GM06990 (cell line): ENCODE measurements around the gene ZNF705A.
"Not testable (repeated sequence)": the region's sequence is repeated elsewhere in the genome, so short reads cannot be mapped to it uniquely, and the experiment has no call there.

Experiments used
- DNase-seq: peaks from one replicate; pipeline ENCODE4 v3.0.0-alpha.2; 2011; ENCODE audit not compliant: insufficient read length; ENCODE audit errors: extremely low read depth
- H3K27me3 ChIP-seq: replicated peaks from 2 replicates; pipeline ENCODE4 v1.6.0; 2011; ENCODE audit warnings: low read length; ENCODE audit not compliant: control insufficient read depth, insufficient read depth
- H3K36me3 ChIP-seq: 2 replicates; pipeline ENCODE4 v1.5.1; 2011; ENCODE audit warnings: low read length; ENCODE audit not compliant: control insufficient read depth, insufficient read depth
- H3K4me3 ChIP-seq: replicated peaks from 2 replicates; pipeline ENCODE4 v1.5.1; 2011; ENCODE audit warnings: low read depth, mild to moderate bottlenecking, control low read depth, low read length
- TF ChIP-seq, protein P1 (sequence below): IDR thresholded peaks from 2 replicates; pipeline ENCODE4 v1.5.1; 2011; ENCODE audit warnings: low read length, control low read depth, mild to moderate bottlenecking, inconsistent platforms; ENCODE audit not compliant: insufficient read depth, poor library complexity, severe bottlenecking

ZNF705A gene

DNA sequence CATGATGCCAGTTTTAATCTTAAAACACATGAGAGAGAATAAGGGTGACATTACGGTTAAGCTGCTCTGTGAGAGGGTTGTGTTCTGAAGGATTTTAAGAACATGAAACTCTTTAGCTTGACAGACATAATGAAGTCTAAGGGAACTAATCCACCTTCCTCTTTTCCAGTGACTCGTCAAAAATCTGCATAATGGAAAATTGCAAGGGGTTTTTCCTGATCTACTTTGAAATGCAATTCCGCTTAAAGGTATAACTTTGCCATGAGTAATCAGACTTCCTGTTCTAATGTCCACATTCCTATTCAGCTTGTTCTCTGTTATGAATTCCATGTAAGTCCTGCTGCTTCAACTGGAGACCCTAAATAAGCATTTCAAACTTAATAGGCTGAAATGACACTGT, at the start of gene ZNF705A:
ZNF705A (plus strand) TSS at position 171 of the 400 bp plus-strand sequence. CDS start 15,611 bp downstream, outside the sequence.
- Histone ChIP-seq H3K36me3 (no peaks in the 10 kb centered on the region), H3K27me3 (no peaks in the 10 kb centered on the region), H3K4me3 (no peak within 1 kb of the TSS)
- DNase-seq, result no peak
- TF ChIP-seq, protein P1, sequence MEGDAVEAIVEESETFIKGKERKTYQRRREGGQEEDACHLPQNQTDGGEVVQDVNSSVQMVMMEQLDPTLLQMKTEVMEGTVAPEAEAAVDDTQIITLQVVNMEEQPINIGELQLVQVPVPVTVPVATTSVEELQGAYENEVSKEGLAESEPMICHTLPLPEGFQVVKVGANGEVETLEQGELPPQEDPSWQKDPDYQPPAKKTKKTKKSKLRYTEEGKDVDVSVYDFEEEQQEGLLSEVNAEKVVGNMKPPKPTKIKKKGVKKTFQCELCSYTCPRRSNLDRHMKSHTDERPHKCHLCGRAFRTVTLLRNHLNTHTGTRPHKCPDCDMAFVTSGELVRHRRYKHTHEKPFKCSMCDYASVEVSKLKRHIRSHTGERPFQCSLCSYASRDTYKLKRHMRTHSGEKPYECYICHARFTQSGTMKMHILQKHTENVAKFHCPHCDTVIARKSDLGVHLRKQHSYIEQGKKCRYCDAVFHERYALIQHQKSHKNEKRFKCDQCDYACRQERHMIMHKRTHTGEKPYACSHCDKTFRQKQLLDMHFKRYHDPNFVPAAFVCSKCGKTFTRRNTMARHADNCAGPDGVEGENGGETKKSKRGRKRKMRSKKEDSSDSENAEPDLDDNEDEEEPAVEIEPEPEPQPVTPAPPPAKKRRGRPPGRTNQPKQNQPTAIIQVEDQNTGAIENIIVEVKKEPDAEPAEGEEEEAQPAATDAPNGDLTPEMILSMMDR, result no peak

DNA sequence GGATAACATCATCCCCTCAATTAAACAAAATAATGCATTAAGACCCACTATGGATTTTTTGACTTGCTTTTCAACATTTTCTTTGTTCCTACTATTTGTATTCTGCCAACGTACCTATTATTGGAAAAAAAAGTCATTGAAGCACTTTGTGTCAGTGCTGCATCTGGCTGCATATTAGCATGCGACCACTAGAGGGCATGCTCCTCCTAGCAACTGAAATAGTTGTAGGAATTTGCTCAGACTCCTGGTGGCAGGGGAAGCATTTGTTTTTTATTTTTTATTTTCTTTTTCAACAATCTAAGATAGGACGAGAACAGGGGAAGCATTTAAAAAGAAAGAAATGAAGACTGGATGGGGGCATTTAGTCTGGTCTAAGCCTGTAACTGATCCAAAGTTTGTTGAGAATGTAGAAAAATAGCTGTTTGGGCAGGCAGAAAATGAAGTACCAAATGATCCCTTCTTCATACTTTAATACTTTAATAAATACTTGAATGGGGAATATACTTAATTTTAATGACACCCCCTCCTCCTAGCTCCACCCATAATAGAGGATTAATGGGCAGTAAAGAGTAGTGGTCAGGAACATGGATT, 47.9 kb upstream of the ZNF705A start:
- Histone ChIP-seq H3K27me3 (no peaks in the 10 kb centered on the region), H3K4me3 (no peak overlapping the region), H3K36me3 (no peaks in the 10 kb centered on the region)
- TF ChIP-seq, protein P1, result peak; percentile 92
- peak; percentile 15 for DNase-seq

DNA sequence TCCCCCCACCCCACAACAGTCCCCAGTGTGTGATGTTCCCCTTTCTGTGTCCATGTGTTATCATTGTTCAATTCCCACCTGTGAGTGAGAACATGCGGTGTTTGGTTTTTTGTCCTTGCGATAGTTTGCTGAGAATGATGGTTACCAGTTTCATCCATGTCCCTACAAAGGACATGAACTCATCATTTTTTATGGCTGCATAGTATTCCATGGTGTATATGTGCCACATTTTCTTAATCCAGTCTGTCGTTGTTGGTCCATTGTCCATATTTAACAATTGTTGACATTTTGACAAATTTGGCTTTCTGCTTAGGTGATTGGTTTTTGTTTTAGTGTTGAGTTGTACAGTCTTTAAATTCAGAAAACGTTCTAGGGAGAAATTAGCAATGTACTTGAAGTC, 43.7 kb upstream of the ZNF705A start:
- not testable (repeated sequence) for H3K27me3 ChIP-seq, DNase-seq, H3K4me3 ChIP-seq, H3K36me3 ChIP-seq

DNA sequence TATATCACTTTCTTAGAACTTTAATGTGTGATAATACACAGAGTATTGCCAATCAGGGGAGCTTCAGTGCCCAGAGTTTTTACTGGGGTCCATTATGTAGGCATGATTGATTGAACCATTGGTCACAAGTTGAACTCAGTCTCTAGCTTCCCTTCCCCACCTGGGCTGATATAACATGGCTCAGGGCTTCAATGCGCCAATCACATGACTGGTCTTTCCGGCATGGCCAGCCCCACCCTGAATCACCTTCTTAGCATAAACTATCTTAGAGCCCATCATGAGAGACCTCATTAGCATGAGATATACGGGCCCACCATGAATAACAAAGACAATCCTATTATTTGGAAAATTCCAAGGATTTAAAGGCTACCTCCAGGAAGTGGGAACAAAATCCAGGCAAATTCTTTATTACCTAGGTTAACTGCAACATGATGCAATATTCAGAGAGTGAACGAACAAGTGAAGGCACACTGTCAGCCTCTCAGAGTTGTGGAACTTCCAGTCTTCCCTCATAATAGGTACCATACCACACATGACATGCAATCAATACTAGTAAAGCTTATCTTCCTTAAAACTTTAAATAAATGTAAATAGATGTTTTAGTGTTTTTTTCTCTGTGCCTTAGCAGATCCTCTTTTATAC, 36.6 kb upstream of the ZNF705A start:
- no peak for DNase-seq
- Histone ChIP-seq H3K36me3 (no peaks in the 10 kb centered on the region), H3K27me3 (no peaks in the 10 kb centered on the region), H3K4me3 (no peak overlapping the region)
- TF ChIP-seq, protein P1, result no peak

DNA sequence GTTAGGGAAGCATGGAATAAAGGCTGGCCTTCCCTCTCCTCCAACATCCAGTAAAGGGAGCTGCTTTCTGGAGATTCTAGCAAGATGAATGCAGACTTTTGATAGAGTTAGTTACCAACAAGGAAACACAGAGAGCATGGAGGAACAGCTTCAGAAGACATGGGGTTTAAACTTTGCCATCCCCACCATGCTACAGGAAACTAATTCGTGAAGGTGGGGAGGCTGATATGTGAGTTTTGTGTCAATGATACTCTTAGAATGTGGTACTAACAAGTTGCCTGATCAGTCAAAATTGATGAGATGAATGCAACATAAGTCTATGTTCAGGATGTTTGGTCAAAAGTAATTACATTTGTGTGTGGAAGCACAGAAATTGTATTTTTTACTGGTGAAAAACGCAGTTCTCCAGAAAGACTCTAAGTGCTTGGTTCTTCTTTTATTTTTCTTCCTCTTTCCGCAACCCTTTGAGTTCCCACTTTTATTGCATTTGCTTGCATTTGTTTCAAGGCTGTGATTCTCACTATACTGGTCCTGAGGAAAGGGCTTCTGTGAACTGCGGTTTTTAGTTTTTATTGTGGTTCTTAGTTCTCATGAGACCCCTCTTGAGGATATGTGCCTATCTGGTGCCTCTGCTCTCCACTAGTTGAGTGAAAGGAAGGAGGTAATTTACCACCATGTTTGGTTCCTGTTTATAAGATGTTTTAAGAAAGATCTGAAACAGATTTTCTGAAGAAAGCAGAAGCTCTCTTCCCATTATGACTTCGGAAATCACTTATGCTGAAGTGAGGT, 33.5 kb upstream of the ZNF705A start, which contains the start of gene CLEC4A:
CLEC4A (plus strand) TSS at position 494 of the 789 bp plus-strand sequence; CDS start at position 756, 262 bp downstream.
- H3K4me3 ChIP-seq, result no peak within 1 kb of the TSS
- no peaks in the 10 kb centered on the region for H3K36me3 ChIP-seq
- TF ChIP-seq, protein P1, result no peak
- DNase-seq, result no peak
- no peaks in the 10 kb centered on the region for H3K27me3 ChIP-seq

DNA sequence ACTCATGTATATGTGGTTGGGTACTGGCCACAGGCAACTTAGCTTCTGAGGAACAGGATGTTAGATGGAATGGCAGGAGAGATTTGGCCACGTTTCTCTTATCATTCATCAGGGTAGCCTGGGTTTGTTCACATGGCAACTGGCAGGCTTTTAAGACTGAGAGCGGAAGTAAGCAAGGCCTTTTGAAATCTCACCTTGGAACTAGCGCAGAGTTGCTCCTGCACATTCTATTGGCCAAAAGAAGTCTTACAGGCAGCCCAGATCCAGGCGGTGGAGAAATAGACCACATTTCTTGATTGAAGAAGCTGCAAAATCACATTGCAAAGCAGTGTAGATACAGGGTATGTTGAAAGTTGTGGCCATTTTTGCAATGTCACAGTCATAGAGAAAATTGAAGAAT, 29.7 kb upstream of the ZNF705A start:
- TF ChIP-seq, protein P1, result no peak

DNA sequence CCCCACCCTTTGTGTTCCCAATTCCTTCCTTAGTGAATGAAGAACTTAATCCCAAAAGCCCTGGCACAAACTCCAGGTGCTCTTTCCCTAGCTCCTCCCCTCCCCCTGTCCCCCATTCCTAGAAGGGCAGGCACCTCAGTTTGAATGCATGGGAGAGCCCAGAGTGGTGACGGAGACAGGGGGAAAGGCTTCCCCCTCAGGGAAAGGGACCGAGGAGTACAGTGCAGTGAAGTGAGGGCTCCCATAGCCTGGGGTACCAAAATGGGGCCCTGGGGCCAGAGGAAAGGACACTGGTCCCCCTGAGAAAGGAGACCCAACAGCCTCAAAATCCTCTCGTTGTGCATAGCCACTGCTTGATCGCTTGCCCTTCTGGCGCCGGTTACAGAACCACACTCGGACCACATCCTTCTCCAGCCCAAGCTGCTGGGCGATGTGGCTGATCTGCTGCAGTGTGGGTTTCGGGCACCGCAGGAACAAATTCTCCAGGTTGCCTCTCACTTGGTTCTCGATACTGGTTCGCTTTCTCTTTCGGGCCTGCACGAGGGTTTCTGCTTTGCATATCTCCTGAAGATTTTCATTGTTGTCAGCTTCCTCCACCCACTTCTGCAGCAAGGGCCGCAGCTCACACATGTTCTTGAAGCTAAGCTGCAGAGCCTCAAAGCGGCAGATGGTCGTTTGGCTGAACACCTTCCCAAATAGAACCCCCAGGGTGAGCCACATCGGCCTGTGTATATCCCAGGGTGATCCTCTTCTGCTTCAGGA, 23.0 kb upstream of the ZNF705A start:
- not testable (repeated sequence) for H3K36me3 ChIP-seq, DNase-seq, H3K4me3 ChIP-seq, H3K27me3 ChIP-seq

More for the DNA sequence above, 29.7 kb upstream of the ZNF705A start:
- H3K36me3 ChIP-seq, result no peaks in the 10 kb centered on the region; the same call in 1 of the 2 replicates
- no peak overlapping the region for H3K4me3 ChIP-seq
- no peaks in the 10 kb centered on the region for H3K27me3 ChIP-seq
- DNase-seq, result no peak

DNA sequence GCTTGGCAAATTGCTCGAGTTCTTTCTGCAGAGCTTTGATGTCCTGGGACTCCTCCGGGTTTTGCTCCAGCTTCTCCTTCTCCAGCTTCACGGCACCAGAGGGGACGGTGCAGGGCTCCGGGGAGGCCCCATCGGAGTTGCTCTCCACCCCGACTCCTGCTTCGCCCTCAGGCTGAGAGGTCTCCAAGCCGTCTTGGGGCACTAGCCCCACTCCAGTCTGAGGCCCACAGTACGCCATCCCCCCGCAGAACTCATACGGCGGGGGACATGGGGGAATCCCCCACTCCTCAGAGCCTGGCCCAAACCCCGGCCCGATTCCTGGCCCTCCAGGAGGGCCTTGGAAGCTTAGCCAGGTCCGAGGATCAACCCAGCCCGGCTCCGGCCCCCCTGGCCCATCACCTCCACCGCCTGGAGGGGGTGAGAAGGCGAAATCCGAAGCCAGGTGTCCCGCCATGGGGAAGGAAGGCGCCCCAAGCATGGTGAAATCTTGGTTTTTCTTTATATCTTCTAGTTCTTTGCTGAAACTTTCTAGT, 22.4 kb upstream of the ZNF705A start:
- not testable (repeated sequence) for DNase-seq, H3K27me3 ChIP-seq, H3K4me3 ChIP-seq, H3K36me3 ChIP-seq
